ENCODE data around the gene LAMA3. TPM values are rescaled to one million over a fixed set of nuclear protein-coding genes. Genes with fewer than 3 reads are reported as not detected.

LAMA3 gene
- total and polyA plus RNA-seq, 12 donors: 0.89 to 5.3 (median 3.3) TPM

DNA sequence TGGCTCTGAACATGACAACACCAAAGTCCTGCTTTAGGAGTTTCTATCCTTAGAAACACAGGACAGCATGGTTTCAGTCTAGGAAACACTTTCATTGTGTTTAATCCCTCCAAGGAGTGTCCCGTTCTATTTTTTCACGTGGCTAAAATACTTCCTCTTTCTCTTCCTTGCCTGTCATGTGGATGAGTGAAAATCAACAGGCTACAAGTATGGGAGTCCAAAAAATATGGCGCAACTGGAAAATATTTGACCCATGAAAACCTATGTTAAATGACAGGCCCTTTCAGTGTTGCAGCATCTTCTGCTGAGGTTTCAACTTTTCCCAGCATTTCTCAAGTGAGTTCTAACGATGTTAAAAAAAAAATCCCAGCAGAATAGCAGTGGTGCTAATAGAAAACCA, 146.3 kb downstream of the LAMA3 start:
- H3K27me3 ChIP-seq: no peaks in the 10 kb centered on the region
- intact Hi-C loops (cut with DNase I): loop anchor here in 2 of 10 donors (5.0 to 10.0 kb wide), 2 partner anchors 42 to 79 kb away; no protein-coding TSS in a partner anchor
- no peak for TF ChIP-seq CTCF (IDR thresholded peaks at IDR 0.05)
- no peak overlapping the region for H3K4me3 ChIP-seq
- H3K36me3 ChIP-seq: peaks cover 0 to 9% (median 0%) of the 10 kb centered on the region in 9 donors
- DNase-seq: no peak
- peaks cover 0 to 27% (median 16%) of the 10 kb centered on the region in 9 donors for H3K4me1 ChIP-seq
- no peak overlapping the region for H3K27ac ChIP-seq
- 63 to 69% methylated on average over 4 of the region's 4 CpGs for WGBS, 2 donors
- H3K9me3 ChIP-seq: no peaks in the 10 kb centered on the region
- ATAC-seq: no peak

DNA sequence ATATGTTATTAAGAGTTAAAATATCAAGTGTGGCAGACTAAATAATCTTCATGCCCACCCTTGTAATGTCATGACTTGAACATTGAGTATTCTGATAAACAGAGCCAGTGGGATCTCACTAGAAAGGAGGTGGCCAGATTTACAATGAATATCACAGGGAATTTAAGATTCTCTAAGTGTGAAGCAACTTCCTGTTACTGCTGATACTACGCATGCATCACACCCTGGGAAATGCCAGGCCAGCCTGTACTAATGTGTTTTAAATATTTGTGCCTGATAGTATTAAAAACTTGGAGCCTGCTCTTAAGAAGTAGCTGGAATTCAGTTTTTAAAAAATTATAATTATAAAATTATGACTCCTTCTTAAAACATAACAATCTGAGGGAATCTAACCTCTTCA, 148.3 kb downstream of the LAMA3 start:
- H3K27me3 ChIP-seq: no peaks in the 10 kb centered on the region
- TF ChIP-seq CTCF (IDR thresholded peaks at IDR 0.05): no peak
- H3K4me1 ChIP-seq: peaks cover 0 to 27% (median 16%) of the 10 kb centered on the region in 9 donors
- peak overlapping the region in 8 of 10 donors; percentile 16 to 68 (median 35) for H3K27ac ChIP-seq
- DNase-seq (no peak), ATAC-seq (peak in 6 of 8 donors; percentile 47 to 81 (median 73))
- WGBS, 2 donors: 57 to 68% methylated on average over 1 of the region's 1 CpG
- no peak overlapping the region for H3K4me3 ChIP-seq
- H3K9me3 ChIP-seq: no peaks in the 10 kb centered on the region
- intact Hi-C loops (cut with DNase I): loop anchor here in 2 of 10 donors (5.0 to 10.0 kb wide), 2 partner anchors 40 to 77 kb away; no protein-coding TSS in a partner anchor
- peaks cover 0 to 14% (median 0%) of the 10 kb centered on the region in 9 donors for H3K36me3 ChIP-seq

DNA sequence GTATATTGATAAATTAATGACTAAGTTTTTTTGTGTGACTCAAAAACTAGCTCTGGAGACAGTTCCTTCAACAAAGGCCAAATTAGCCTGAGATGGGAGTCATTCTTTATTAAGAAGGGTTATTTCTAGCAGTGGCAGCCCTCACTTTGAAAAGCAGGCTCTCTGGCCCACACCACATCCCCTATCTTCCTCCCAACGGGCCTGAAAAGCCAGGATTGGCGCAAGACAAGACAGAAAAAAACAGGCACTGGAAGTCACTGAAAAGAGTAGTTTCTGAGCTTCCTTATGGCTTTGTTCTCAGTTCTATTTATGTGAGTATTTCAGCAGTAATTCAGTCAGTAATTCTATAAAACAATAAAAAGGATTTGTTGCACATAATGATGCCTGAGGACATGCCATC, 149.0 kb downstream of the LAMA3 start:
- peak overlapping the region in 8 of 10 donors; percentile 4 to 68 (median 30) for H3K27ac ChIP-seq
- peaks cover 0 to 27% (median 16%) of the 10 kb centered on the region in 9 donors for H3K4me1 ChIP-seq
- peaks cover 0 to 21% (median 0%) of the 10 kb centered on the region in 9 donors for H3K36me3 ChIP-seq
- intact Hi-C loops (cut with DNase I): loop anchor here in 2 of 10 donors (5.0 to 10.0 kb wide), 2 partner anchors 39 to 77 kb away; no protein-coding TSS in a partner anchor
- DNase-seq (no peak), ATAC-seq (peak in 7 of 8 donors; percentile 38 to 63 (median 58))
- H3K4me3 ChIP-seq: no peak overlapping the region
- no peaks in the 10 kb centered on the region for H3K9me3 ChIP-seq
- no peaks in the 10 kb centered on the region for H3K27me3 ChIP-seq
- TF ChIP-seq CTCF (IDR thresholded peaks at IDR 0.05): no peak
- 26 to 32% methylated on average over 2 of the region's 2 CpGs for WGBS, 2 donors

DNA sequence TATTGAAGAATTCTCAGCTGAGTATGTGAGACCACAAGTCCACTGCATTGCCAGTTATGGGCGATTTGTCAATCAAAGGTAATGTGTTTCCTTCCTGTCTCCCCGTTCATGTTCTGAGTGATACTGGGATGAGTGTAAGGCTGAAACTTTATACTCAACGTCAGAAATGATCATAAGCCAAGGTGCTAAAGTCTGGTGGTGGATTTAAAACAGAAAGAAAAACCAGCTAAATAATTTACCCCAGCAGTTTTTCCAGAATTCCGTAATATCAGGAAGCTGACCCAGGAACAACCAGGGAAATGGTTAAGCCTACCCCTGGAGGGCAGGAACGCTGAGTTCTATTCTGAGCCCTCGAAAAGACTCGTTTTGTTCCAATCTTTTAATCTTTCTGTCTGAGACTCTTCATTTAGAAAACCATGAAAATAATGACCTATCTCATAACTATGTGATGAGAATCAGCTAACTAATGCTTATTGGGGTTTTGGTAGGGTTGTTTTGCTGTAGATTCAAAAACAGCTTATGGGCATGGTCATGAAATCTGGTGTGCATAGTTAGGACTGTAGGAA, 149.6 kb downstream of the LAMA3 start:
- Histone ChIP-seq H3K9me3 (no peaks in the 10 kb centered on the region), H3K27ac (peak overlapping the region in 5 of 10 donors; percentile 21 to 68 (median 43)), H3K27me3 (no peaks in the 10 kb centered on the region), H3K4me3 (no peak overlapping the region), H3K4me1 (peaks cover 0 to 27% (median 16%) of the 10 kb centered on the region in 9 donors), H3K36me3 (peaks cover 0 to 27% (median 0%) of the 10 kb centered on the region in 9 donors)
- DNase-seq (no peak), ATAC-seq (peak in 1 of 8 donors; percentile 20)
- intact Hi-C loops (cut with DNase I): loop anchor here in 2 of 10 donors (5.0 to 10.0 kb wide), 2 partner anchors 38 to 76 kb away; no protein-coding TSS in a partner anchor
- WGBS, 2 donors: 49 to 61% methylated on average over 7 of the region's 7 CpGs
- no peak for TF ChIP-seq CTCF (IDR thresholded peaks at IDR 0.05)

Data from heart right ventricle (tissue), 16 donors.